Activated T-cell treated with anti-CD3 and anti-CD28 coated beads, Interleukin-2, amount 50 U/mL, for 4 hours (primary cell): ENCODE measurements around the gene GSKIP. TPM values are rescaled to one million over a fixed set of nuclear protein-coding genes. Genes with fewer than 3 reads are reported as not detected.
A peak's percentile ranks its signal among the peaks of the same experiment; 100 is the strongest.

Experiments used
- ATAC-seq, 2 donors: fragments of 200-7000 bp; cut with Tn5 transposase; one replicate each; pipeline ENCODE4 v1.10.0; 2021
- DNase-seq: peaks from one replicate; pipeline ENCODE4 v3.0.0-alpha.2; 2020
- H3K27me3 Mint-ChIP-seq: one replicate; pipeline ENCODE4 v1.8.0; 2021; ENCODE audit warnings: low read depth, mixed read lengths
- H3K36me3 Mint-ChIP-seq: one replicate; pipeline ENCODE4 v1.8.0; 2022; ENCODE audit warnings: mixed read lengths; ENCODE audit not compliant: insufficient read depth
- H3K4me1 Mint-ChIP-seq: one replicate; pipeline ENCODE4 v1.8.0; 2021; ENCODE audit warnings: low read depth, mixed read lengths
- H3K4me3 Mint-ChIP-seq: one replicate; pipeline ENCODE4 v1.8.0; 2021; ENCODE audit warnings: mild to moderate bottlenecking, moderate library complexity, mixed read lengths
- H3K9me3 Mint-ChIP-seq: one replicate; pipeline ENCODE4 v1.8.0; 2021; ENCODE audit warnings: mixed read lengths
- total RNA-seq, 3 donors: library from RNA; stranded (reverse); gene quantifications; one replicate each; pipeline ENCODE4 v1.2.1, GENCODE V29; 2021

GSKIP gene
- total RNA-seq, 3 donors from 2014 or later: 17.9 to 21.1 (median 19.3) TPM

DNA sequence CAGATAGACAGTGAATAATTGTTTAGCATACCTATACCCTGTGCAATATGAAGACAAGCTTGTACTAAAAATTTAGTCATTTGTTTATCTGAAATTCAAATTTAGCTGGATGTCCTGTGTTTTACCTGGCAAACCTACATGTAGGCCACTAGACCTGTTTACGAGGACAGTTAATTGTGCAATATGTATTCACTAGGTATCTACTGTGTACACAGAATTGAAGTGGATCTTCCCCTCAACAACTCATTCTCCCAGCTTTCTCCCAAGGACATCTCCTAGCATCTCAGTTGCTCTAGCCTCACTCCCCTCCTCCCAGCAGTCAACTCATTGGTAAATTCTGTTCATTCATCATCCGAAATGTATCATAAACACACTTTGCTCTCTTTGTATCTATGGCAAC lies 53.9 kb downstream of the GSKIP start:
- H3K4me1 Mint-ChIP-seq: no peaks in the 10 kb centered on the region
- ATAC-seq (no peak), DNase-seq (no peak)
- H3K9me3 Mint-ChIP-seq: no peaks in the 10 kb centered on the region
- H3K27me3 Mint-ChIP-seq: peaks cover 6% of the 10 kb centered on the region
- H3K36me3 Mint-ChIP-seq: no peaks in the 10 kb centered on the region
- H3K4me3 Mint-ChIP-seq: no peak overlapping the region

DNA sequence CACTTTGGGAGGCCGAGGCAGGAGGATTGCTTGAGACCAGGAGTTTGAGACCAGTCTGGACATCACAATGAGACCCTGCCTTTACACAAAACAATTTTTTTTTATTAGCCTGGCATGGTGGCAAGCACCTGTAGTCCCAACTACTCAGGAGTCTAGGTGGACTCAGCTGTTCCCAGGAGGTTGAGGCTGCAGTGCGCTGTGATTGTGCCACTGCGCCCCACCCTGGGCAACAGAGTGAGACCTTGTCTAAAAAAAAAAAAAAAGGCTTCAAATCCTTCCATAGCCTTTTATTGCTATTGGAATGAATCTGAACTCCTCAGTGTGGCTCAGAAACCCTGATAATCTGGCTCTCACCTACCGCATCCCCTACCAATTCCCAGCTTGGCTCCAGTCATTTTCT lies 54.7 kb downstream of the GSKIP start:
- Mint-ChIP-seq H3K36me3 (no peaks in the 10 kb centered on the region), H3K4me1 (no peaks in the 10 kb centered on the region), H3K27me3 (peaks cover 5% of the 10 kb centered on the region), H3K4me3 (no peak overlapping the region), H3K9me3 (no peaks in the 10 kb centered on the region)
- ATAC-seq (no peak), DNase-seq (no peak)

DNA sequence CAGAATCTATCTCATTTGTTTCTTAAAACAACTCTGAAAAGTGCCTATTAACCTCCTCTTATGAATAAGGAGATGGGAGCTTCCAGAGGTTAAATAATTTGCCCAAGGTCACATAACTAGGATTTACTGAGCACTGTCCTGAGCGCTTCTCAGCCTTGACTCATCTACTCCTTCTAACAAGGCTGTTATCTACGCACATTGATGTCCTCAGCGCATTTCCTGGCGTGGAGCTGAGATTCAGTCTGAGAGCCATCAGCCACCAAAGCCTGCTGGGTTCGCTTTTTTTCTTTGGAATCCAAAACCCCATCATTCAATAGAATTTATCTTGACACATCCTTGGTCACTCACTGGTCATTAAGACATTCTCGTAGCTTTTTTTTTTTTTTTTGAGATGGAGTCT lies 57.9 kb downstream of the GSKIP start:
- H3K9me3 Mint-ChIP-seq: no peaks in the 10 kb centered on the region
- H3K4me1 Mint-ChIP-seq: no peaks in the 10 kb centered on the region
- ATAC-seq (no peak), DNase-seq (no peak)
- no peaks in the 10 kb centered on the region for H3K36me3 Mint-ChIP-seq
- no peak overlapping the region for H3K4me3 Mint-ChIP-seq
- H3K27me3 Mint-ChIP-seq: peaks cover 3% of the 10 kb centered on the region

DNA sequence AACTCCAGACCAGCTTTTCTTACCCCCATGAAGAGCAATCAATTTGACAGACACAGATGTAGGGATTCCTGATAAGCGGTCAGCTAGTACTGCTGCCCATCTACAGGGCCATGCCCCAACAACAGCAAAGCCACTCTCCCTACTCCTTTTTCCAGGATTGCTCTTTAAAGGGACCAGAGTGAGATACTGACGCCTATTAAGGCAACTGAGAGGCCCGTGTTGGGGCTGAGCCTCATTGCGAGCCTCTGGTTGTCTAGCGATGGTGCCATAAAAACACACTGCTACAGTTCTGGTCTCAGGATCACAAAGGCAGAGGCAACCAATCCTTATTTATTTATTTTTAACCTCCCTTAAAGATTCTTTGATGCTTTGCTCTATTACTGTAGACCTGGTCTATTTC lies 59.7 kb downstream of the GSKIP start:
- no peaks in the 10 kb centered on the region for H3K9me3 Mint-ChIP-seq
- ATAC-seq (no peak), DNase-seq (no peak)
- H3K4me3 Mint-ChIP-seq: no peak overlapping the region
- H3K36me3 Mint-ChIP-seq: no peaks in the 10 kb centered on the region
- peaks cover 3% of the 10 kb centered on the region for H3K27me3 Mint-ChIP-seq
- no peaks in the 10 kb centered on the region for H3K4me1 Mint-ChIP-seq

DNA sequence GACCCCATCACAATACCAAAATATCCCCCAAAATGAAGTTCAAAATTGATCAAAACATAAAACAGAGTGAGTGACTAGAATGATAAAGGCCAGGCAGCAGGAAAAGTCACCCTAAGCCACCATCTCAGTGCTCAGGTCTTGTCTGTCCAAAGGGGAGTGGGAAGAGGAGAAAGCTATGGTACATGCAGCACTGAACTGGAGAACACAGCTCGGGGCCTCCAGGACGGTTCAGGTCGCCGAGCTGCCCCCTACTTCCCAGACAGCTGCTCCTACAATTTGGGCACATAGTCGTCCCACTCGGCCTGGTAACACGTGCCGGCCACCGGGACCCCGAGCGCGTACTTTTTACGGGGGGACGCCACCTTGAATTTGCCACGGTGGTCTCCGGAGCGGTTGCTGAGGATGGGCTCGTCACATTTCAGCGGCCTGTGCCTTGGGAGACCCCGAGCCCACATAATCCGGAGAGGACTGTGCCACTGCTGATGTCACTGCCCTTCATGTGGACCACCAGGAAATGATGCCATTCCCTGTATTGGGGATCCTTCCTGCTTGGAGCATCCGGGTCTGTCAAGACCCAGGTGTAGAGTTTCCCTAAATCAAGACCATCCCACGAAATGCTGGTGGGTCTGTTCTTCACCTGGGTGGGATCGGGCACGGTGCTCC lies 60.3 kb downstream of the GSKIP start:
- DNase-seq (no peak), ATAC-seq (peak in 1 of 2 donors; percentile 13)
- Mint-ChIP-seq H3K27me3 (peaks cover 3% of the 10 kb centered on the region), H3K4me1 (no peaks in the 10 kb centered on the region), H3K4me3 (peak overlapping the region; percentile 52), H3K36me3 (no peaks in the 10 kb centered on the region), H3K9me3 (no peaks in the 10 kb centered on the region)

DNA sequence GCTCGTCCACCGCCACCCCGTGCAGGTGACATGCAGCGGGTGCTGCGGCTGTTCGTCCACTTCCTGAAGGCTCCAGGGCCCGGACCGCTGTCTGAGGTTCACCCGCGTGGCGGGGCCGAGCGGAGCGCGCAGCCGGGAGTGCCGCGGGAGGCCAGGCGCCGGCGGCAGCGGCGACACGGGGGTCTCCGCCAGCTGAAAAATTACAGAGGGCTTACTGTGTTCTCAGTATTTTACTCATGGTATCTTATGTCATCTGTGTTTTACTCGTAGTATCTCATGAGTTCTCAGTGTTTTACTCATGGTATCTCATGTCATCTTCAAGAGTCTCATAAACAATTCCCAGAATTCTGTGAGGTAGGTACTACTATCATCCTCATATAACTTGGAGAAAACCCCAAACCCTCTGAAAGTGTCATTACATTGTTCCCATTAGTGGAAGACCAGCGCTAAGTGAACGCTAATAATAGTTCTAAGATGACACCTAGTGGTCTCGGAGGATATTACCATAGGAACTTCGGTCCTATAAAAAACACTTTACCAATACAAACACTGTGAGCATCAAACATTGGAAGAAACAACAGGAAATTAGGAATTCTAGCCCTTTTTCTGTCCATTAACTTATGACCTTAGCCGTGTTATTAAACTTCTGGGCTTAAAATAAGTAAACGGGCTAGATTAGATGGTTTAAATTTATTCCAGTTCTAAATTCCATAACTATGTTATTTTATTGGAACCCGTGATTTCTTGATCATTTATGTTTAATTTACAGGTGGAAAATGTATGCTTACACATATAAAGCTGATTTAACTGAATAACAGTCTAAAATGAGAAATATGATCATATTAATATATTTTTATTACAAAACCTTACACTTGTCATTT lies 61.0 kb downstream of the GSKIP start:
- ATAC-seq (peak; percentile 77 to 79), DNase-seq (no peak)
- H3K4me1 Mint-ChIP-seq: no peaks in the 10 kb centered on the region
- H3K9me3 Mint-ChIP-seq: no peaks in the 10 kb centered on the region
- peaks cover 3% of the 10 kb centered on the region for H3K27me3 Mint-ChIP-seq
- H3K36me3 Mint-ChIP-seq: no peaks in the 10 kb centered on the region
- peak overlapping the region; percentile 72 for H3K4me3 Mint-ChIP-seq

DNA sequence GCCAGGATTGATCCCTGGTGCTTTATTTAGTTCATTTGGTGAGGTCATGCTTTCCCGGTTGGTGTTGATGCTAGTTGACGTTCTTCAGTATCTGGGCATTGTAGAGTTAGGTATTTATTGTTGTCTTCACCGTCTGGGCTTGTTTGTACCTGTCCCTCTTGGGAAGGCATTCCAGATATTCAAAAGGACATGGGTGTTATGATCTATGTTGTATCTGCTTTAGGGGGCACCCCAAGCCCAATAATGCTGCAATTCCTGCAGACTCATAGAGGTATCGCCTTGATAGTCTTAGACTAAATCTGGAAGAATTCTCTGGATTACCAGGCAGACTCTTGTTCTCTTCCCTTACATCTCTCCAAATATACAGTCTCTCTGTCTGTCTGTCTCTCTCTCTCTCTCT lies 70.7 kb downstream of the GSKIP start:
- Mint-ChIP-seq H3K4me1 (no peaks in the 10 kb centered on the region), H3K27me3 (peaks cover 22% of the 10 kb centered on the region), H3K9me3 (no peaks in the 10 kb centered on the region), H3K4me3 (no peak overlapping the region), H3K36me3 (no peaks in the 10 kb centered on the region)
- no peak for ATAC-seq
- no peak for DNase-seq

Other genes starting within 250 kb of the GSKIP start
- gene BDKRB2, start 158.7 kb upstream of the GSKIP start, total RNA-seq: not detected
- not detected for gene BDKRB1, start 107.3 kb upstream of the GSKIP start, total RNA-seq
- 10 to 100 TPM; 14.9 to 17.9 (median 17.4) TPM for gene ATG2B, start 185 bp upstream of the GSKIP start, total RNA-seq
- gene AK7, start 28.6 kb downstream of the GSKIP start, total RNA-seq: under 1 TPM in 2 of 3 donors, not detected in 1; 0.13 to 0.18 TPM
- gene PAPOLA, start 138.9 kb downstream of the GSKIP start, total RNA-seq: 100 to 1,000 TPM; 161 to 180 (median 164) TPM